MM.1S (cell line): ENCODE measurements around the gene CADM2.
"Not testable (repeated sequence)": the region's sequence is repeated elsewhere in the genome, so short reads cannot be mapped to it uniquely, and the experiment has no call there.

Experiments used
- EZH2 ChIP-seq: fragments of 300-600 bp; sonication (generic); optimal IDR thresholded peaks from 2 replicates; pipeline ENCODE3; 2017; ENCODE audit warnings: low read depth, mild to moderate bottlenecking, antibody characterized with exemption, low read length, mixed read lengths
- EZH2phosphoT487 ChIP-seq: fragments of 300-600 bp; sonication (generic); IDR thresholded peaks from 2 replicates; pipeline ENCODE4 v1.6.1; 2018; ENCODE audit warnings: antibody characterized with exemption, low read length
- TF ChIP-seq, protein P1 (sequence below): fragments of 300-600 bp; sonication (generic); IDR thresholded peaks from 2 replicates; pipeline ENCODE4 v1.5.1; 2016; ENCODE audit warnings: antibody characterized with exemption, low read length, mixed read lengths

DNA sequence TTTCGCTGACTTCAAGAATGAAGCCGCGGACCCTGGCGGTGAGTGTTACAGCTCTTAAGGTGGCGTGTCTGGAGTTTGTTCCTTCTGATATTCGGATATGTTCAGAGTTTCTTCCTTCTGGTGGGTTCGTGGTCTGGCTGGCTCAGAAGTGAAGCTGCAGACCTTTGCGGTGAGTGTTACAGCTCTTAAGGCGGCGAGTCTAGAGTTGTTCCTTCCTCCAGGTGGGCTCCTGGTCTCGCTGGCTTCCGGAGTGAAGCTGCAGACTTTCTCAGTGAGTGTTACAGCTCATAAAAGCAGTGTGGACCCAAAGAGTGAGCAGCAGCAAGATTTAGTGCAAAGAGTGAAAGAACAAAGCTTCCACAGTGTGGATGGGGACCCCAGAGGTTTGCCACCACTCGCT lies 174.1 kb downstream of the CADM2 start:
- TF ChIP-seq, protein P1, sequence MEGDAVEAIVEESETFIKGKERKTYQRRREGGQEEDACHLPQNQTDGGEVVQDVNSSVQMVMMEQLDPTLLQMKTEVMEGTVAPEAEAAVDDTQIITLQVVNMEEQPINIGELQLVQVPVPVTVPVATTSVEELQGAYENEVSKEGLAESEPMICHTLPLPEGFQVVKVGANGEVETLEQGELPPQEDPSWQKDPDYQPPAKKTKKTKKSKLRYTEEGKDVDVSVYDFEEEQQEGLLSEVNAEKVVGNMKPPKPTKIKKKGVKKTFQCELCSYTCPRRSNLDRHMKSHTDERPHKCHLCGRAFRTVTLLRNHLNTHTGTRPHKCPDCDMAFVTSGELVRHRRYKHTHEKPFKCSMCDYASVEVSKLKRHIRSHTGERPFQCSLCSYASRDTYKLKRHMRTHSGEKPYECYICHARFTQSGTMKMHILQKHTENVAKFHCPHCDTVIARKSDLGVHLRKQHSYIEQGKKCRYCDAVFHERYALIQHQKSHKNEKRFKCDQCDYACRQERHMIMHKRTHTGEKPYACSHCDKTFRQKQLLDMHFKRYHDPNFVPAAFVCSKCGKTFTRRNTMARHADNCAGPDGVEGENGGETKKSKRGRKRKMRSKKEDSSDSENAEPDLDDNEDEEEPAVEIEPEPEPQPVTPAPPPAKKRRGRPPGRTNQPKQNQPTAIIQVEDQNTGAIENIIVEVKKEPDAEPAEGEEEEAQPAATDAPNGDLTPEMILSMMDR, result not testable (repeated sequence)
- TF ChIP-seq EZH2, EZH2phosphoT487: not testable (repeated sequence)
